ENCODE measurements around the gene SPATA4.
A peak's percentile ranks its signal among the peaks of the same experiment; 100 is the strongest.

SPATA4 gene

DNA sequence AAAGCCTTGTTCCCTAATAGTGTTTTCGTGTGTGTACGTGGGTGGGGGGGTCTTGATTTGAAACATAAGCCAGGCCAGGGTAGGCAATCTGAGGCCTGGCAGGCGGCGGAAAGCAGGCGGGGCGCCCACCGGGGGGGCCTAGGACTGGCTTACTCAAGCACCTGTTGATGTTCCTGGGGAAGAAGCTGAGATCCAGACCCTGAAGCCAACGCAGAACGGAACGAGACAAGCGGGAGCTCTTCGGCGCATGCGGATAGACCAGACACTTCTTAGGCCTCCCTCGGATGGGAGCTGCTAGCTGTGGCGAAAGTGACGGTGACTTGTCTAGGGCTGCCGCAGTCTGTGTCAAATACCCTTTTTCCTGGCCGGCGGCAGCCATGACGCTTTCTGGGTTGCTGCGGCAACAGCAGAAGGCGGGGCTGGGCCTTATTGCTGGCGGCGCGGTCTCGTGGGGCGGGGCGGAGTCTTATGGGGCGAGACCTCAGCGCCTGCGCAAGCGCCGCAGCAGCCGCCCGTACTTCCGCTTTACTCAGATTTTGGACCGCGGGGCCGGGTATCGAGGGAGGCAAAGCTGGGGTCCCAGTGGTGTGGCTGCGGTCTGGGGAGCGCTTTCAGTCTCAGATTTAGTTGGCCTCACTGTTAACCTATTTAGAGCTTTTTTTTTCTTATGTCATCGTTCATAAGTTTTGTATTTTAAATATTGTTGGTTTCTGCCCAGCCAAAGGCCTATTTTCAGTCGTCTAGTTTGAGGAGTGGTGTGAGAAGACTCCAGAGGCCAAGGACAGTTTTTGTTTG is at the start of gene SPATA4:
Gene SPATA4 (minus strand): TSS at position 402 of the 795 bp plus-strand sequence. CDS start 23 bp downstream, at position 379.
- Histone ChIP-seq H3K9me3 (replicated peaks; ENCODE audit: insufficient read depth, low read length) (no peaks in the 10 kb centered on the region), H2AFZ (ENCODE audit: low read length) (peak within 1 kb of the TSS; percentile 86)

DNA sequence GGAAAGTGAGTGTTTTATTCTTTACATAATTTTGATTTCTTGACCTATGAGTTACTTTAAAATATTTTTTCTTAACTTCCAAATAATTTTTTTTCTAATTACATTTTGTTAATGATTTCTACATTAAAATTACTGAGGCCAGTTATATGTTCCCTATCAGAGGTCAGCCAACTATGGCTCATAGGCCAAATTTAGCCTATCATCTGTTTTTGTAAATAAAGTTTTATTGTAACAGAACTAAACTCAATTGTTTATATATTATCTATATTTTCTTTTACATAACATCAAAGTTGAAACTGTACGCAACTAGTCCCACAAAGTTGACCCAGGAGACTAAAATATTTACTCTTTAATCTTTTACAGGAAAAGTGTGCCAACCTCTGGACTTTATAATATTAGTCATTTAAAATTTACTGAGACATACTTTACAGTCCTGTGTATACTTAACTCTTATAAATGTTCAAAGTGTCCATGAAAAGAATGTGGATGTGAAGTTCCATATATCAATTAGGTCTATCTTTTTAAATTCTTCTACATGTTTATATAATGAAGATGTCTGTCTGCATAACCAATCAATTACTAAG is 47.5 kb upstream of the SPATA4 start:
- peaks cover 9% of the 10 kb centered on the region for H3K4me1 ChIP-seq (ENCODE audit: low read length)
- no peaks in the 10 kb centered on the region for H4K20me1 ChIP-seq (ENCODE audit: insufficient read depth, low read length)
- no peaks in the 10 kb centered on the region for H3K36me3 ChIP-seq (replicated peaks; ENCODE audit: insufficient read depth, low read length)
- no peaks in the 10 kb centered on the region for H3F3A ChIP-seq (ENCODE audit: insufficient read depth, low read length)
- H3K9me2 ChIP-seq (replicated peaks; ENCODE audit: insufficient read depth, low read length): no peaks in the 10 kb centered on the region
- H3K79me2 ChIP-seq (ENCODE audit: low read length): no peaks in the 10 kb centered on the region
- H3K4me2 ChIP-seq (ENCODE audit: low read depth, low read length): no peak overlapping the region
- TF ChIP-seq, protein P1, sequence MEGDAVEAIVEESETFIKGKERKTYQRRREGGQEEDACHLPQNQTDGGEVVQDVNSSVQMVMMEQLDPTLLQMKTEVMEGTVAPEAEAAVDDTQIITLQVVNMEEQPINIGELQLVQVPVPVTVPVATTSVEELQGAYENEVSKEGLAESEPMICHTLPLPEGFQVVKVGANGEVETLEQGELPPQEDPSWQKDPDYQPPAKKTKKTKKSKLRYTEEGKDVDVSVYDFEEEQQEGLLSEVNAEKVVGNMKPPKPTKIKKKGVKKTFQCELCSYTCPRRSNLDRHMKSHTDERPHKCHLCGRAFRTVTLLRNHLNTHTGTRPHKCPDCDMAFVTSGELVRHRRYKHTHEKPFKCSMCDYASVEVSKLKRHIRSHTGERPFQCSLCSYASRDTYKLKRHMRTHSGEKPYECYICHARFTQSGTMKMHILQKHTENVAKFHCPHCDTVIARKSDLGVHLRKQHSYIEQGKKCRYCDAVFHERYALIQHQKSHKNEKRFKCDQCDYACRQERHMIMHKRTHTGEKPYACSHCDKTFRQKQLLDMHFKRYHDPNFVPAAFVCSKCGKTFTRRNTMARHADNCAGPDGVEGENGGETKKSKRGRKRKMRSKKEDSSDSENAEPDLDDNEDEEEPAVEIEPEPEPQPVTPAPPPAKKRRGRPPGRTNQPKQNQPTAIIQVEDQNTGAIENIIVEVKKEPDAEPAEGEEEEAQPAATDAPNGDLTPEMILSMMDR (IDR thresholded peaks at IDR 0.05; ENCODE audit: low read length): no peak
- H2AFZ ChIP-seq (ENCODE audit: low read length): no peak overlapping the region
- no peaks in the 10 kb centered on the region for H3K9me3 ChIP-seq (replicated peaks; ENCODE audit: insufficient read depth, low read length)
- H3K27me3 ChIP-seq (replicated peaks; ENCODE audit: insufficient read depth, low read length): no peaks in the 10 kb centered on the region
- H3K9ac ChIP-seq (ENCODE audit: low read length): no peak overlapping the region
- DNase-seq: no peak
- no peak overlapping the region for H3K27ac ChIP-seq (ENCODE audit: low read length)
- H3K4me3 ChIP-seq (ENCODE audit: low read length): no peak overlapping the region

More for the DNA sequence above, at the start of gene SPATA4:
- H3K4me2 ChIP-seq (ENCODE audit: low read depth, low read length): peak within 1 kb of the TSS; percentile 85
- peaks cover 6% of the 10 kb centered on the region; the same call in 1 of the 2 replicates for H3F3A ChIP-seq (ENCODE audit: insufficient read depth, low read length)
- no peaks in the 10 kb centered on the region for H3K36me3 ChIP-seq (replicated peaks; ENCODE audit: insufficient read depth, low read length)
- H3K4me1 ChIP-seq (ENCODE audit: low read length): peaks cover 8% of the 10 kb centered on the region; the same call in 1 of the 2 replicates
- H3K9me2 ChIP-seq (replicated peaks; ENCODE audit: insufficient read depth, low read length): no peaks in the 10 kb centered on the region
- no peaks in the 10 kb centered on the region for H3K27me3 ChIP-seq (replicated peaks; ENCODE audit: insufficient read depth, low read length)
- H3K79me2 ChIP-seq (ENCODE audit: low read length): no peaks in the 10 kb centered on the region
- H3K9ac ChIP-seq (ENCODE audit: low read length): peak within 1 kb of the TSS; percentile 38; the same call in 1 of the 2 replicates
- no peaks in the 10 kb centered on the region for H4K20me1 ChIP-seq (ENCODE audit: insufficient read depth, low read length)
- peak within 1 kb of the TSS; percentile 69 for H3K4me3 ChIP-seq (ENCODE audit: low read length)
- peak within 1 kb of the TSS; percentile 41; the same call in 1 of the 2 replicates for H3K27ac ChIP-seq (ENCODE audit: low read length)
- peak; percentile 96 for DNase-seq
- TF ChIP-seq EZH2 (optimal IDR thresholded peaks at IDR 0.05; ENCODE audit: low read depth, low read length) (no peak), EZH2phosphoT487 (IDR thresholded peaks at IDR 0.05; ENCODE audit: low read length) (no peak)
- TF ChIP-seq, protein P1 (IDR thresholded peaks at IDR 0.05; ENCODE audit: low read length): no peak

DNA sequence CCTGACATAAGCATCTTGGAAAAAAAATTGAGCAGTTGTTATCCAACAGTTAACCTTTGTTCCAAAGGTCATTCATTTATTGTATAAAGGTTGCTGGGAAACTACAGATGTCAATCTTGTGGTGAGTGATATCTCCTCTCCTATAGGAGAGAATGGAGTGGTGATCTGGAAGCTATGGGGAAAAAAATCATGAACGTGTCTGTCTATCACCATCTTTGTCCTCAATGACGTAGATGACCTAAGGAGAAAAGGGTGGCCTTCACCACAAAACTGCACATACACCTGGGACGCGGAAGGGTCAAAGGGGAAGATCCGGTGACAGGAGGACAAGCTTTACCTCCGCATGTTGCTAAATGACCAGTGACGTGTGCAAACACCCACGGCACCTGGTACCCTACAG is 46.3 kb upstream of the SPATA4 start:
- H3K9ac ChIP-seq (ENCODE audit: low read length): no peak overlapping the region
- no peaks in the 10 kb centered on the region for H3K79me2 ChIP-seq (ENCODE audit: low read length)
- no peaks in the 10 kb centered on the region for H3K9me2 ChIP-seq (replicated peaks; ENCODE audit: insufficient read depth, low read length)
- no peaks in the 10 kb centered on the region for H4K20me1 ChIP-seq (ENCODE audit: insufficient read depth, low read length)
- no peak overlapping the region for H3K27ac ChIP-seq (ENCODE audit: low read length)
- peaks cover 6% of the 10 kb centered on the region; the same call in 1 of the 2 replicates for H3F3A ChIP-seq (ENCODE audit: insufficient read depth, low read length)
- H3K9me3 ChIP-seq (replicated peaks; ENCODE audit: insufficient read depth, low read length): no peaks in the 10 kb centered on the region
- no peak for TF ChIP-seq EZH2 (optimal IDR thresholded peaks at IDR 0.05; ENCODE audit: low read depth, low read length)
- TF ChIP-seq EZH2phosphoT487 (IDR thresholded peaks at IDR 0.05; ENCODE audit: low read length): no peak
- no peak overlapping the region for H2AFZ ChIP-seq (ENCODE audit: low read length)
- no peak overlapping the region for H3K4me2 ChIP-seq (ENCODE audit: low read depth, low read length)
- no peaks in the 10 kb centered on the region for H3K36me3 ChIP-seq (replicated peaks; ENCODE audit: insufficient read depth, low read length)
- no peaks in the 10 kb centered on the region for H3K27me3 ChIP-seq (replicated peaks; ENCODE audit: insufficient read depth, low read length)
- no peak for DNase-seq
- H3K4me1 ChIP-seq (ENCODE audit: low read length): peaks cover 9% of the 10 kb centered on the region
- H3K4me3 ChIP-seq (ENCODE audit: low read length): no peak overlapping the region

Data from MM.1S (cell line).